ENCODE measurements around the gene EFHC2. TPM values are rescaled to one million over a fixed set of nuclear protein-coding genes. Genes with fewer than 3 reads are reported as not detected.

Gene EFHC2
- total and polyA plus RNA-seq, 2 of the 8 experiments (the other 6 are each of a cell fraction or from before 2014, with no cell fraction given), result 1.8 to 3.4 TPM

- no peak overlapping the region for H2BK5ac ChIP-seq (ENCODE audit: low read depth, low read length)
- H3K27me3 ChIP-seq (replicated peaks in 1 of 4; ENCODE audit: control insufficient read depth in 3 of 4, extremely low read depth in 1 of 4, insufficient read depth in 3 of 4, low read length in 3 of 4), result no peaks in the 10 kb centered on the region
- no peak overlapping the region for H3K56ac ChIP-seq (replicated peaks; ENCODE audit: insufficient read length, low read depth, low read length)
- H4K20me1 ChIP-seq (replicated peaks in 1 of 2; ENCODE audit: control insufficient read depth in 1 of 2, insufficient read depth in 2 of 2, low read length in 2 of 2), result no peaks in the 10 kb centered on the region
- H2BK12ac ChIP-seq (ENCODE audit: low read depth, low read length), result no peak overlapping the region
- H3K18ac ChIP-seq (ENCODE audit: extremely low read depth, low read length), result no peak overlapping the region
- no peak overlapping the region for H4K8ac ChIP-seq (ENCODE audit: extremely low read depth, insufficient read depth, low read length)
- no peak overlapping the region for H2AFZ ChIP-seq (ENCODE audit: low read length)
- FAIRE-seq (no peak), DNase-seq (ENCODE audit: low read depth in 1 of 2, low spot score in 2 of 2) (no peak)
- no peak overlapping the region for H2BK120ac ChIP-seq (replicated peaks; ENCODE audit: low read depth, low read length)
- no peak overlapping the region for H3K4ac ChIP-seq (replicated peaks; ENCODE audit: insufficient read length, low read depth, low read length)
- CTCF ChIA-PET (ENCODE audit: partially characterized antibody), result interaction anchor here (0.7 to 1.4 kb wide), 2 partner anchors 8 to 459 kb away, joined by 3 read pairs; no protein-coding TSS in a partner anchor
- POLR2A ChIA-PET (ENCODE audit: partially characterized antibody), result no interaction called here
- H3K79me2 ChIP-seq (ENCODE audit: control insufficient read depth in 1 of 2, insufficient read depth in 2 of 2, low read length in 2 of 2), result no peaks in the 10 kb centered on the region
- no peak overlapping the region for H3K4me3 ChIP-seq (ENCODE audit: extremely low read depth in 1 of 4, insufficient read depth in 2 of 4, low read depth in 3 of 4, low read length in 4 of 4)
- H3K4me2 ChIP-seq (ENCODE audit: insufficient read depth in 1 of 2, low read depth in 2 of 2, low read length in 2 of 2), result no peak overlapping the region
- H2BK15ac ChIP-seq (ENCODE audit: low read length), result no peak overlapping the region
- no peaks in the 10 kb centered on the region for H3K23me2 ChIP-seq (ENCODE audit: low read depth, low read length)
- no peaks in the 10 kb centered on the region for H3K79me1 ChIP-seq (ENCODE audit: low read depth, low read length)
- no peak overlapping the region for H4K5ac ChIP-seq (ENCODE audit: insufficient read length, low read depth, low read length)
- H3K27ac ChIP-seq (ENCODE audit: low read depth, low read length), result no peak overlapping the region
- no peak overlapping the region for H3K14ac ChIP-seq (ENCODE audit: insufficient read length)
- 89% methylated on average over 4 of the region's 4 CpGs; no CpG with 5 or more reads in 1 of the 2 experiments for whole genome bisulfite sequencing, 2 experiments (ENCODE audit: extremely low coverage in 1 of 2, insufficient coverage in 1 of 2, insufficient read length in 1 of 2, insufficient replicate concordance in 2 of 2, low coverage in 1 of 2, low lambda C conversion rate in 2 of 2, missing lambda C conversion rate in 1 of 2)
- H2AK5ac ChIP-seq (ENCODE audit: low read depth, low read length), result no peak overlapping the region
- TF ChIP-seq RXRA (IDR thresholded peaks at IDR 0.05; ENCODE audit: insufficient read depth, low read depth, low read length), result no peak
- no peak for TF ChIP-seq POU5F1 (IDR thresholded peaks at IDR 0.05; ENCODE audit: low read depth, low read length)
- no peak for TF ChIP-seq SIN3A (conservative IDR thresholded peaks at IDR 0.05 in 1 of 2, IDR thresholded peaks at IDR 0.05 in 1 of 2; ENCODE audit: low read depth in 1 of 2, low read length in 2 of 2)
- no peak for TF ChIP-seq HDAC6 (IDR thresholded peaks at IDR 0.05; ENCODE audit: low read depth, low read length)
- TF ChIP-seq TAF7 (optimal IDR thresholded peaks at IDR 0.05; ENCODE audit: borderline replicate concordance, low read depth, low read length), result no peak
- TF ChIP-seq EGR1 (IDR thresholded peaks at IDR 0.05; ENCODE audit: borderline replicate concordance, low read depth, low read length), result no peak
- TF ChIP-seq NANOG (IDR thresholded peaks at IDR 0.05; ENCODE audit: insufficient read depth, low read depth, low read length, poor library complexity, severe bottlenecking), result no peak
- H4K91ac ChIP-seq (replicated peaks; ENCODE audit: insufficient read length, low read length), result no peak overlapping the region
- no peak overlapping the region for H3K23ac ChIP-seq (ENCODE audit: insufficient read length)
- H3K9me3 ChIP-seq (ENCODE audit: insufficient read depth in 2 of 2, low read depth in 1 of 2, low read length in 1 of 2), result no peaks in the 10 kb centered on the region
- H3K36me3 ChIP-seq (ENCODE audit: control insufficient read depth in 2 of 4, insufficient read depth in 4 of 4, low read length in 3 of 4), result no peaks in the 10 kb centered on the region
- no peak overlapping the region for H2BK20ac ChIP-seq (ENCODE audit: low read length)
- H3K9ac ChIP-seq (replicated peaks in 1 of 4; ENCODE audit: extremely low read depth in 1 of 4, low read depth in 3 of 4, low read length in 3 of 4), result no peak overlapping the region
- H3K4me1 ChIP-seq (replicated peaks in 1 of 4; ENCODE audit: control insufficient read depth in 3 of 4, insufficient read depth in 4 of 4, low read length in 3 of 4), result peaks cover 0 to 2% (median 0%) of the 10 kb centered on the region in 4 experiments; a peak in 1 of 7 replicates
These were observed 114.9 kb downstream of the EFHC2 start for GRCh38 chrX:44228621-44229020.
